ENCODE results near the gene RNFT2.

The RNFT2 gene

GRCh38 chr12:116727891-116728290, 10.2 kb upstream of the RNFT2 start:
- Histone ChIP-seq H3K27me3 (no peaks in the 10 kb centered on the region), H3K27ac (no peak overlapping the region), H3K4me1 (peaks cover 0 to 7% (median 0%) of the 10 kb centered on the region in 4 donors), H3K36me3 (peaks cover 0 to 9% (median 4%) of the 10 kb centered on the region in 3 donors), H3K4me3 (no peak overlapping the region), H3K9me3 (no peaks in the 10 kb centered on the region)
- intact Hi-C loops (cut with DNase I; ENCODE audit: low total_unique reads), result no loop called here
- no peak for DNase-seq
- TF ChIP-seq CTCF (IDR thresholded peaks at IDR 0.05), result no peak

DNA sequence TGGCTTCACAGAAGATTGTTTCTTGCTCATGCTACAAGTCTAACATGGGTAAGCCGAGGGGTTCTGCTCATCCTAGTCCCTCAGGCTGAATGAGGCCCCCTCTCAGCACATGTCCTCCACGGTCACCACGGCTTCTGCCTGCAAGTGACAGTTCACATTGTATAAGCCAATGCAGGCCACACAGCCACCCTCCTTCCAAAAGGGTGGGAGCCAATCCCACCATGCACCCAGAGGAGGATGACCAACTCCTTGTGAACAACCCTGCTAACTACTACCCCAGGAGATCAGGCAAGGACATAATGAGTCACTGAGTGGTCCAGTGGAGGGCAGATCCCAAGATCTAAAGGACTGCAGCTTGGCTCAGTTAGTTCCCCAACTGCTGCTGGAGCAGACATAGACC, 6.3 kb upstream of the RNFT2 start:
- peaks cover 0 to 24% (median 11%) of the 10 kb centered on the region in 3 donors for H3K36me3 ChIP-seq
- no peak for DNase-seq
- no peaks in the 10 kb centered on the region for H3K9me3 ChIP-seq
- no peaks in the 10 kb centered on the region for H3K27me3 ChIP-seq
- no peak for TF ChIP-seq CTCF (IDR thresholded peaks at IDR 0.05)
- H3K27ac ChIP-seq, result no peak overlapping the region
- no peak overlapping the region for H3K4me3 ChIP-seq
- peaks cover 0 to 12% (median 4%) of the 10 kb centered on the region in 4 donors for H3K4me1 ChIP-seq
- intact Hi-C loops (cut with DNase I; ENCODE audit: low total_unique reads), result loop anchor here (10.0 kb wide), 2 partner anchors 83 to 133 kb away; no protein-coding TSS in a partner anchor

DNA sequence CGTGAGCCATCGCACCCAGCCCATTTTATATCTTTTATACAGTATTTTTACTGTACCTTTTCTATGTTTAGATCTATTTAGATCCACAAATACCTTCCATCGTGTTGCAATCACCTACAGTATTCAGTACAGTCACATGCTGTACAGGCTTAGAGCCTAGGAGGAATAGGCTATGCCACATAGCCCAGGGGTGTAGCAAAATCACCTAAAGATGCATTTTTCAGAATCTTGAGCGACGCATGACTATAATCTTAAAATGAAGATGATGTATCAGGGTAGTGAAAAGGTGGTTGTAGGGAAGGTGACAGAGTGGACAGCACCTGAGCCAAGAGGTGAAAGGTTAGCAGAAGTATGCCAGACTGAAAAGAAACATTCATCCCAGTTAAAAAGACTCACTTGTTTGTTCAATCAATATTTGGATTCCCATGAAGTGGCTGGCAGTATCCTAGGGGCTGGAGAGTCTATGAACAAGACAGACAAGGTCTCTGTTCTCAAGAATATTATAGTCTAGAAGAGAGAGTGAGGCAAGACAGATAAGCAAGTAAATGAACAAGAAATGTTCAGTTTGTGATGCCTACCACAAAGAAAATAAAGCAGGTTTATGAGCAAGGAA, 3.9 kb upstream of the RNFT2 start:
- intact Hi-C loops (cut with DNase I; ENCODE audit: low total_unique reads), result loop anchor here (10.0 kb wide), 2 partner anchors 81 to 131 kb away; no protein-coding TSS in a partner anchor
- no peak for DNase-seq
- Histone ChIP-seq H3K9me3 (no peaks in the 10 kb centered on the region), H3K27ac (no peak overlapping the region), H3K4me1 (peaks cover 5 to 18% (median 11%) of the 10 kb centered on the region in 4 donors), H3K4me3 (no peak overlapping the region), H3K36me3 (peaks cover 0 to 24% (median 7%) of the 10 kb centered on the region in 3 donors), H3K27me3 (no peaks in the 10 kb centered on the region)
- TF ChIP-seq CTCF (IDR thresholded peaks at IDR 0.05), result no peak

- H3K27ac ChIP-seq, result no peak overlapping the region
- intact Hi-C loops (cut with DNase I; ENCODE audit: low total_unique reads), result loop anchor here (10.0 kb wide), 2 partner anchors 80 to 130 kb away; no protein-coding TSS in a partner anchor
- H3K4me3 ChIP-seq, result no peak overlapping the region
Measured at GRCh38 chr12:116735084-116735483, 3.0 kb upstream of the RNFT2 start.

DNA sequence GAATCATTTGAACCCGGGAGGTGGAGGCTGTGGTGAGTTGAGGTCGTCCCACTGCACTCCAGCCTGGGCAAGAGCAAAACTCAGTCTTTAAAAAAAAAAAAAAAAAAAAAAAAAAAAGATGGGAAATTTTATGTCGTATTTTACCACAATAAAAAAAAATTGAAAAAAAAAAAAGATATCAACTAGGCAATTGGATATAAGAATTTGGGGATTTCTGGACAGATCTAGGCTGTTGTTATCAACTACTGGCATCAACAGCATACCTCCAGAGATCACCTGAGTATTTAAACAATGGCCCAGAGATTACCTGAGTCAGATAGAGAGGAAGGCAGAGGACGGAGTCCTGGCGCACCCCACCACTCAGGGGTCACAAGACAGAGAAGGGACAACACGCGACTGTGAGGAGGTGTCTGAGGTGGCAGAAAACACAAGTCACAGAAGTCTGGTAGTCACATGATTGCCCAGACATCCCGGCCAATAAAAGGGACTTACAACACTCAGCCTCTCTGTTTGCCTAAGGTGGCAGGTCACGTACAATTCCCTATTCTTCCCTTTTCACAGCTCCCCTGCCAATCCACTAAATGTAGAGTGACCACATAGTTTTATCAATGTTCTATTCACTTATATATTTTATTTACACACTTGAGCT, 2.0 kb upstream of the RNFT2 start:
- Histone ChIP-seq H3K27me3 (no peaks in the 10 kb centered on the region), H3K9me3 (no peaks in the 10 kb centered on the region), H3K36me3 (peaks cover 0 to 24% (median 3%) of the 10 kb centered on the region in 3 donors), H3K27ac (no peak overlapping the region), H3K4me1 (peaks cover 5 to 18% (median 11%) of the 10 kb centered on the region in 4 donors), H3K4me3 (peak overlapping the region in 1 of 2 donors; percentile 96)
- intact Hi-C loops (cut with DNase I; ENCODE audit: low total_unique reads), result loop anchor here (10.0 kb wide), 2 partner anchors 79 to 129 kb away; no protein-coding TSS in a partner anchor
- DNase-seq, result no peak
- no peak for TF ChIP-seq CTCF (IDR thresholded peaks at IDR 0.05)

More at GRCh38 chr12:116735084-116735483, 3.0 kb upstream of the RNFT2 start:
- Histone ChIP-seq H3K36me3 (peaks cover 0 to 24% (median 3%) of the 10 kb centered on the region in 3 donors), H3K9me3 (no peaks in the 10 kb centered on the region), H3K4me1 (peaks cover 5 to 18% (median 11%) of the 10 kb centered on the region in 4 donors), H3K27me3 (no peaks in the 10 kb centered on the region)
- no peak for DNase-seq
- no peak for TF ChIP-seq CTCF (IDR thresholded peaks at IDR 0.05)
